PFSK-1 (cell line): Measurements from ENCODE around the gene VAV3.

Experiments used
- FOXP2 ChIP-seq: optimal IDR thresholded peaks from 2 replicates; pipeline ENCODE3; 2011; ENCODE audit warnings: borderline replicate concordance, control low read depth, inconsistent platforms; ENCODE audit not compliant: insufficient read depth; ENCODE audit errors: extremely low read length, extremely low read depth
- POLR2AphosphoS5 ChIP-seq: IDR thresholded peaks from 2 replicates; pipeline ENCODE4 v1.6.1; 2012; ENCODE audit warnings: low read depth, mild to moderate bottlenecking, control low read depth, low read length, moderate library complexity
- SIN3A ChIP-seq: IDR thresholded peaks from 2 replicates; pipeline ENCODE4 v1.6.1; 2012; ENCODE audit warnings: mild to moderate bottlenecking, low read length, moderate library complexity, borderline replicate concordance; ENCODE audit not compliant: insufficient read depth

- no peak for TF ChIP-seq SIN3A
- no peak for TF ChIP-seq POLR2AphosphoS5
- no peak for TF ChIP-seq FOXP2
Observed at GRCh38 chr1:107617456-107617855, 347.5 kb downstream of the VAV3 start.
